HCT116 (cell line): ENCODE results near the gene LUZP2. TPM values are rescaled to one million over a fixed set of nuclear protein-coding genes. Genes with fewer than 3 reads are reported as not detected.

Source experiments
- ATAC-seq: fragments of 200-7000 bp; cut with Tn5 transposase; 2 replicates; pipeline ENCODE4 v1.9.1; 2020; ENCODE audit warnings: mild to moderate bottlenecking, moderate library complexity
- BruUV-seq: library from RNA; stranded (reverse); fragments of 400-500 nt; replicated peaks from 2 replicates; lab custom pipeline; 2021; lab: Mats Ljungman, UMichigan
- CTCF ChIA-PET: fragments of 300-600 bp; sonication (Branson Sonifier 250); formaldehyde crosslinking; loops from one replicate; lab custom pipeline; 2021; ENCODE audit warnings: antibody characterized with exemption; lab: Charles Lee
- POLR2A ChIA-PET: fragments of 300-600, 350-600 bp; sonication (Branson Sonifier 250); formaldehyde crosslinking; loops from one replicate; lab custom pipeline; 2021; ENCODE audit warnings: antibody characterized with exemption; lab: Charles Lee
- RAD21 ChIA-PET, 2 experiments: fragments of 300-600 bp; sonication (Branson Sonifier 250); formaldehyde crosslinking; loops; one replicate each; lab custom pipeline; 2023; ENCODE audit warnings: low total read pairs in 2 of 2; ENCODE audit not compliant: uncharacterized antibody in 2 of 2, unreplicated experiment in 2 of 2, low non-redundant PET in 1 of 2; lab: Charles Lee
- DNase-seq: peaks from one replicate; pipeline ENCODE4 v3.0.0-alpha.2; 2010; ENCODE audit warnings: low read depth, low spot score
- H2AFZ ChIP-seq: fragments of 200-600 bp; shearing (Covaris generic), sonication (generic); 2 replicates; pipeline ENCODE4 v1.6.1; 2017; ENCODE audit warnings: low read depth, mixed run types, mixed read lengths, antibody characterized with exemption, low read length; ENCODE audit not compliant: poor library complexity, severe bottlenecking
- H3K27ac ChIP-seq: 2 replicates; pipeline ENCODE4 v1.5.1; 2012; ENCODE audit warnings: low read depth, low read length
- H3K27me3 ChIP-seq: fragments of 200-600 bp; sonication (generic); 2 replicates; pipeline ENCODE4 v1.6.1; 2016; ENCODE audit warnings: mixed run types, low read length, mixed read lengths; ENCODE audit not compliant: insufficient read depth
- H3K36me3 ChIP-seq, 2 experiments: fragments of 200-500 bp in 1 of 2; fragments of 200-600 bp in 1 of 2; sonication (Bioruptor generic) in 1 of 2; sonication (generic) in 1 of 2; 2 replicates each; pipeline versions ENCODE4 v1.5.1 to v1.6.1; 2014 to 2016; ENCODE audit warnings: low read length in 2 of 2, inconsistent platforms in 1 of 2, mixed read lengths in 1 of 2, mixed run types in 1 of 2; ENCODE audit not compliant: insufficient read depth in 2 of 2, control insufficient read depth in 1 of 2
- H3K4me1 ChIP-seq, 2 experiments: fragments of 200-600 bp in 1 of 2; sonication (generic) in 1 of 2; 2 replicates each; pipeline versions ENCODE4 v1.5.1 to v1.6.1; 2012 to 2017; ENCODE audit warnings: low read length in 2 of 2, inconsistent platforms in 1 of 2, mild to moderate bottlenecking in 1 of 2, mixed read lengths in 1 of 2, mixed run types in 1 of 2, moderate library complexity in 1 of 2; ENCODE audit not compliant: insufficient read depth in 2 of 2, control insufficient read depth in 1 of 2
- H3K4me2 ChIP-seq: fragments of 200-600 bp; sonication (generic); 2 replicates; pipeline ENCODE4 v1.6.1; 2017; ENCODE audit warnings: mixed run types, low read length, mixed read lengths
- H3K4me3 ChIP-seq, 2 experiments: fragments of 200-600 bp in 1 of 2; sonication (generic) in 1 of 2; replicated peaks in 1 of 2; 2 replicates each; pipeline ENCODE4 v1.5.1; 2011 to 2016; ENCODE audit warnings: low read length in 2 of 2, control low read depth in 1 of 2, low read depth in 1 of 2, mild to moderate bottlenecking in 1 of 2, mixed read lengths in 1 of 2, mixed run types in 1 of 2
- H3K79me2 ChIP-seq: fragments of 200-600 bp; sonication (generic); 2 replicates; pipeline ENCODE4 v1.6.1; 2017; ENCODE audit warnings: mild to moderate bottlenecking, mixed run types, low read length, moderate library complexity, mixed read lengths; ENCODE audit not compliant: insufficient read depth
- H3K9ac ChIP-seq: fragments of 200-600 bp; sonication (generic); 2 replicates; pipeline ENCODE4 v1.6.1; 2016; ENCODE audit warnings: low read length, mixed read lengths
- H3K9me2 ChIP-seq: fragments of 200-600 bp; sonication (generic), shearing (Covaris generic); 2 replicates; pipeline ENCODE4 v1.6.1; 2017; ENCODE audit warnings: mixed run types, mild to moderate bottlenecking, moderate library complexity; ENCODE audit not compliant: insufficient read depth
- H3K9me3 ChIP-seq, 2 experiments: fragments of 200-500 bp in 1 of 2; fragments of 200-600 bp in 1 of 2; sonication (Bioruptor generic) in 1 of 2; sonication (generic) in 1 of 2; 2 replicates each; pipeline ENCODE4 v1.6.1; 2014 to 2017; ENCODE audit warnings: low read length in 2 of 2, mixed read lengths in 2 of 2, inconsistent platforms in 1 of 2, low read depth in 1 of 2, mild to moderate bottlenecking in 1 of 2, mixed run types in 1 of 2, moderate library complexity in 1 of 2; ENCODE audit not compliant: control insufficient read depth in 1 of 2, insufficient read depth in 1 of 2
- H4K20me1 ChIP-seq: fragments of 200-600 bp; sonication (generic), shearing (Covaris generic); 2 replicates; pipeline ENCODE4 v1.6.1; 2017; ENCODE audit warnings: mixed run types, mild to moderate bottlenecking, moderate library complexity; ENCODE audit not compliant: insufficient read depth
- ATF3 ChIP-seq: IDR thresholded peaks from 2 replicates; pipeline ENCODE4 v1.6.1; 2012
- CTCF ChIP-seq, 3 experiments: fragments of 200-600 bp in 1 of 3; sonication (generic) in 1 of 3; IDR thresholded peaks in 2 of 3; conservative IDR thresholded peaks in 1 of 3; 2 replicates each; pipeline ENCODE4 v1.5.1; 2012 to 2017; ENCODE audit warnings: low read depth in 2 of 3, low read length in 2 of 3, antibody characterized with exemption in 1 of 3, borderline replicate concordance in 1 of 3, control low read depth in 1 of 3, mild to moderate bottlenecking in 1 of 3, mixed read lengths in 1 of 3, mixed run types in 1 of 3, moderate library complexity in 1 of 3; ENCODE audit not compliant: insufficient read depth in 1 of 3
- EGR1 ChIP-seq: IDR thresholded peaks from 2 replicates; pipeline ENCODE4 v1.6.1; 2012; ENCODE audit warnings: low read depth
- ELF1 ChIP-seq: IDR thresholded peaks from 2 replicates; pipeline ENCODE4 v1.6.1; 2012; ENCODE audit warnings: low read depth, borderline replicate concordance
- EZH2 ChIP-seq: fragments of 200-600 bp; sonication (generic); IDR thresholded peaks from 2 replicates; pipeline ENCODE4 v1.6.1; 2017; ENCODE audit warnings: antibody characterized with exemption, mixed run types
- FOSL1 ChIP-seq: IDR thresholded peaks from 2 replicates; pipeline ENCODE4 v1.6.1; 2012; ENCODE audit warnings: low read depth
- JUND ChIP-seq: IDR thresholded peaks from 2 replicates; pipeline ENCODE4 v1.6.1; 2012
- POLR2A ChIP-seq: IDR thresholded peaks from 2 replicates; pipeline ENCODE4 v1.7.0; 2011; ENCODE audit warnings: borderline replicate concordance; ENCODE audit not compliant: insufficient read depth, insufficient read length; ENCODE audit errors: extremely low read depth
- RAD21 ChIP-seq: IDR thresholded peaks from 2 replicates; pipeline ENCODE4 v1.6.1; 2012; ENCODE audit warnings: low read depth, mild to moderate bottlenecking
- REST ChIP-seq: IDR thresholded peaks from 2 replicates; pipeline ENCODE4 v1.6.1; 2012; ENCODE audit warnings: low read depth
- SIN3A ChIP-seq: IDR thresholded peaks from 2 replicates; pipeline ENCODE4 v1.6.1; 2012; ENCODE audit warnings: low read depth
- SP1 ChIP-seq: IDR thresholded peaks from 2 replicates; pipeline ENCODE4 v1.6.1; 2012; ENCODE audit warnings: low read depth
- ZBTB33 ChIP-seq: IDR thresholded peaks from 2 replicates; pipeline ENCODE4 v1.6.1; 2011; ENCODE audit warnings: mild to moderate bottlenecking, low read length, moderate library complexity; ENCODE audit not compliant: insufficient replicate concordance; ENCODE audit errors: extremely low read depth
- ZFX ChIP-seq: fragments of 450-650 bp; IDR thresholded peaks from 2 replicates; pipeline ENCODE4 v1.6.1; 2017
- intact Hi-C: fragments of 100-400 bp; cut with micrococcal nuclease; formaldehyde crosslinking; loops from 2 replicates; pipeline ENCODE4 v1.10.0; 2022
- total RNA-seq: library from RNA; stranded (reverse); gene quantifications from one replicate; pipeline ENCODE4 v1.2.1, GENCODE V29; 2021; ENCODE audit not compliant: unreplicated experiment

LUZP2 gene
- total RNA-seq, 1 experiment from 2014 or later: not detected

- TF ChIP-seq REST: no peak
- TF ChIP-seq, all 23 proteins: peak for 0
Observed at GRCh38 chr11:24805671-24806070, 308.8 kb downstream of the LUZP2 start (continued).

GRCh38 chr11:24808173-24808572 is 311.3 kb downstream of the LUZP2 start:
- ChIA-PET RAD21 (no interaction called here), POLR2A (no interaction called here), CTCF (no interaction called here)
- Histone ChIP-seq H3K27ac (no peak overlapping the region), H3K27me3 (no peaks in the 10 kb centered on the region), H3K9me2 (no peaks in the 10 kb centered on the region), H3K79me2 (no peaks in the 10 kb centered on the region), H3K9me3 (peaks cover 18 to 23% of the 10 kb centered on the region in 2 experiments; a peak in 3 of 4 replicates), H3K4me1 (no peaks in the 10 kb centered on the region), H3K4me3 (no peak overlapping the region), H3K36me3 (no peaks in the 10 kb centered on the region), H4K20me1 (no peaks in the 10 kb centered on the region), H2AFZ (no peak overlapping the region), H3K4me2 (no peak overlapping the region), H3K9ac (no peak overlapping the region)
- intact Hi-C loops: no loop called here
- BruUV-seq: no TSS peak
- DNase-seq (no peak), ATAC-seq (no peak)
- no peak for TF ChIP-seq ZFX
- TF ChIP-seq ATF3: no peak
- TF ChIP-seq SIN3A: no peak
- TF ChIP-seq CTCF (IDR thresholded peaks at IDR 0.05 in 2 of 3, conservative IDR thresholded peaks at IDR 0.05 in 1 of 3; ENCODE audit: borderline replicate concordance in 1 of 3, insufficient read depth in 1 of 3, low read depth in 2 of 3, low read length in 2 of 3): no peak
- TF ChIP-seq RAD21: no peak
- no peak for TF ChIP-seq ZBTB33
- no peak for TF ChIP-seq POLR2A
- no peak for TF ChIP-seq ELF1
- no peak for TF ChIP-seq EZH2
- TF ChIP-seq JUND: no peak
- no peak for TF ChIP-seq SP1
- no peak for TF ChIP-seq REST
- TF ChIP-seq EGR1: no peak
- no peak for TF ChIP-seq FOSL1
